C1 segment of cervical spinal cord (tissue), 14 donors: ENCODE results near the gene MRAP.
"Not testable (repeated sequence)": the region's sequence is repeated elsewhere in the genome, so short reads cannot be mapped to it uniquely, and the experiment has no call there.

Source experiments
- DNase-seq, 14 donors: peaks; one replicate each; lab custom pipeline; 2025; lab: John Stamatoyannopoulos, UW

MRAP gene

GRCh38 chr21:32299695-32300094 lies 1.0 kb downstream of the MRAP start:
- no peak for DNase-seq

- DNase-seq: no peak
These were observed 1.5 kb downstream of the MRAP start for GRCh38 chr21:32300117-32300681.

GRCh38 chr21:32301596-32301995 lies 2.9 kb downstream of the MRAP start:
- DNase-seq: no peak

- DNase-seq: no peak
These were observed 3.9 kb downstream of the MRAP start for GRCh38 chr21:32302560-32302959.

GRCh38 chr21:32303385-32303784 lies 4.7 kb downstream of the MRAP start:
- DNase-seq: no peak

GRCh38 chr21:32304998-32305397 lies 6.3 kb downstream of the MRAP start:
- DNase-seq: no peak

GRCh38 chr21:32306021-32306780 lies 7.5 kb downstream of the MRAP start:
- peak in 13 of 14 donors; percentile 11 to 88 (median 59) for DNase-seq

GRCh38 chr21:32307706-32308105 lies 9.1 kb downstream of the MRAP start:
- no peak for DNase-seq

GRCh38 chr21:32308696-32309095 lies 10.0 kb downstream of the MRAP start:
- no peak for DNase-seq

- DNase-seq: no peak
These were observed 11.3 kb downstream of the MRAP start for GRCh38 chr21:32309906-32310460.

- not testable (repeated sequence) for DNase-seq
These were observed 12.3 kb downstream of the MRAP start for GRCh38 chr21:32310976-32311375.

- no peak for DNase-seq
These were observed 13.0 kb downstream of the MRAP start for GRCh38 chr21:32311621-32312020.

GRCh38 chr21:32312326-32312725 lies 13.7 kb downstream of the MRAP start:
- DNase-seq: peak in 3 of 14 donors; percentile 19 to 25 (median 21)

- DNase-seq: no peak
These were observed 14.3 kb downstream of the MRAP start for GRCh38 chr21:32312976-32313375.

GRCh38 chr21:32314806-32315205 lies 16.2 kb downstream of the MRAP start:
- DNase-seq: no peak

GRCh38 chr21:32315511-32316281 lies 17.0 kb downstream of the MRAP start:
- no peak for DNase-seq

GRCh38 chr21:32316361-32317215 lies 17.9 kb downstream of the MRAP start:
- DNase-seq: no peak

- DNase-seq: no peak
These were observed 19.1 kb downstream of the MRAP start for GRCh38 chr21:32317726-32318125.

- no peak for DNase-seq
These were observed 20.4 kb downstream of the MRAP start for GRCh38 chr21:32319012-32319411.

GRCh38 chr21:32320059-32320458 lies 21.4 kb downstream of the MRAP start:
- peak in 1 of 14 donors; percentile 15 for DNase-seq

- no peak for DNase-seq
These were observed 22.1 kb downstream of the MRAP start for GRCh38 chr21:32320726-32321125.
